D721Med (cell line): ENCODE data around the gene OSTF1.

Experiments used
- DNase-seq: peaks from one replicate; pipeline ENCODE4 v3.0.0; 2011; ENCODE audit warnings: low spot score; ENCODE audit not compliant: insufficient read length
- FAIRE-seq: peaks from 2 replicates; lab custom pipeline; 2011; peaks lifted over from hg19 to GRCh38; lab: Jason Lieb, UNC
- TF ChIP-seq, protein P1 (sequence below): IDR thresholded peaks from 2 replicates; pipeline ENCODE4 v1.5.1; 2012; ENCODE audit warnings: mild to moderate bottlenecking, control low read depth; ENCODE audit not compliant: insufficient read depth; ENCODE audit errors: missing control alignments

Gene OSTF1

DNA sequence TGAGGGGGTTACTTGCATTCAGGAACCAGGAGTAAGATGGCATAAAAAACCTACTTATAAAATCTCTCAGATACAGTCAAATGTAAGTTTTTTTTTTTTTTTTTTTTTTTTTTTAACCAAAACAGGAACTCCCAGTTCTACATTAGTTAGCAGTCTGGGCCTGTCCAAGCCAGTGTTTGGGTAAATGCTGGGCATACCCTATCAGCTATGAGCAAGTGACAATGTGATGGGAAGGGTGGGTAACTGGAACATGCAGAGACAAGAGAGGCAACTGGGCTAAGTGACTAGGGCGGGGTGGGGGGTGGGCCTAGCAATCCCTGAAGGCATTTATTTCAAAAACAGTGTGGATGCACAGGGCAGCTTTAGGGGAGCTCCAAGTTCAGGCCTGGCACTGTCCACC lies 2.7 kb upstream of the OSTF1 start:
- DNase-seq: no peak
- TF ChIP-seq, protein P1, sequence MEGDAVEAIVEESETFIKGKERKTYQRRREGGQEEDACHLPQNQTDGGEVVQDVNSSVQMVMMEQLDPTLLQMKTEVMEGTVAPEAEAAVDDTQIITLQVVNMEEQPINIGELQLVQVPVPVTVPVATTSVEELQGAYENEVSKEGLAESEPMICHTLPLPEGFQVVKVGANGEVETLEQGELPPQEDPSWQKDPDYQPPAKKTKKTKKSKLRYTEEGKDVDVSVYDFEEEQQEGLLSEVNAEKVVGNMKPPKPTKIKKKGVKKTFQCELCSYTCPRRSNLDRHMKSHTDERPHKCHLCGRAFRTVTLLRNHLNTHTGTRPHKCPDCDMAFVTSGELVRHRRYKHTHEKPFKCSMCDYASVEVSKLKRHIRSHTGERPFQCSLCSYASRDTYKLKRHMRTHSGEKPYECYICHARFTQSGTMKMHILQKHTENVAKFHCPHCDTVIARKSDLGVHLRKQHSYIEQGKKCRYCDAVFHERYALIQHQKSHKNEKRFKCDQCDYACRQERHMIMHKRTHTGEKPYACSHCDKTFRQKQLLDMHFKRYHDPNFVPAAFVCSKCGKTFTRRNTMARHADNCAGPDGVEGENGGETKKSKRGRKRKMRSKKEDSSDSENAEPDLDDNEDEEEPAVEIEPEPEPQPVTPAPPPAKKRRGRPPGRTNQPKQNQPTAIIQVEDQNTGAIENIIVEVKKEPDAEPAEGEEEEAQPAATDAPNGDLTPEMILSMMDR: no peak
- FAIRE-seq: no peak

DNA sequence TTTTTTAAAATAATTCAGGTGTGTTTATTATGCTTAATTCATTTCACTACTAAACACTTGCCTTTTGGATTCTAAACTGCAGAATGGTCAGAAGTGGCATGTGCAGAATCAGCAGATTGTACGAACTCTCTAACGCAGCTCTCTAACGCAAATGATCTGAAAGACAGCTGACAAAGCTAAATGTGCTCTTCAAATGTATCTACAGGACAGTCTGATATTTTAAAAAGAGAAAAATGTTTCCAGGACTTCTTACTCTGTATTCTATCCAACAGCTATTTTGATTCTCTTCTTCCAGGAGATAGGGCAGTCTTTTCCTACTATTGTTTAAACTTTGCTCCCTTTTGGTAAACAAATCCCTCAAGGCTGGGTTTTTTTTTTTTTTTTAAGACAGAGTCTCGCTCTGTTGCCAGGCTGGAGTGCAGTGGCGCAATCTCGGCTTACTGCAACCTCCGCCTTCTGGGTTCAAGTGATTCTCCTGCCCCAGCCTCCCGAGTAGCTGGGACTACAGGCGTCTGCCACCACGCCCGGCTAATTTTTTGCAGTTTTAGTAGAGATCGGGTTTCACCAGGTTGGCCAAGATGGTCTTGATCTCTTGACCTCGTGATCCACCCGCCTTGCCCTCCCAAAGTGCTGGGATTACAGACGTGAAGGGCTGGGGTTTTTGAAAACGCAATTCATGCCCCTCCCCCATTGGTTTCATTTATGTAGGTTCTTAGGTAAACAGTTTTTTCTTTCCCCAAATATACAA lies 1.6 kb upstream of the OSTF1 start:
- DNase-seq (no peak), FAIRE-seq (no peak)

DNA sequence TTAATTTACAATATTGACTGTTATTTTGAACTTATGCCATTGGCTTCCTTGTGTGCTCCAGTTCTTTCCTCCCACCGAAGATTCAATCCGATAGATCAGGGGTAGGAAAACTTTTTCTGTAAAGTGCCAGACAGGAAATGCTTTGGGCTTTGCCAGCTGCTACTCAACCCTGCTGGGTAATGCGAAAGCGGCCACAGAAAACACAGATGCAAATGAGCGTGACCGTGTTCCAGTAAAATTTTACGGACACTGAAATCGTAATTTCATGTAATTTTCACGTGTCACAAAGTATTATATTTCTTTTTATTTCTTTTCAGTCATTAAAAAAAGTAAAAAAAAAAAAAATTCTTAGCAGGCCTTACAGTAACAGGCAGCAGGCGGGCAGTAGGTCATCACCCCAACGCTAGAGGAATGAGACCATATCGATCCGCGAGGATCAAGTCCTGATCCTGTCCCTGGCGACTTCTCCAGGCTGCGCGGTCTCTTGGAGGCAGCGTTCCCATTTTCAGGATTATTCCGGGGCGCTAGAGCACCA lies 958 bp upstream of the OSTF1 start:
- FAIRE-seq (no peak), DNase-seq (no peak)
- TF ChIP-seq, protein P1: no peak

More for the DNA sequence above, 1.6 kb upstream of the OSTF1 start:
- TF ChIP-seq, protein P1: no peak

DNA sequence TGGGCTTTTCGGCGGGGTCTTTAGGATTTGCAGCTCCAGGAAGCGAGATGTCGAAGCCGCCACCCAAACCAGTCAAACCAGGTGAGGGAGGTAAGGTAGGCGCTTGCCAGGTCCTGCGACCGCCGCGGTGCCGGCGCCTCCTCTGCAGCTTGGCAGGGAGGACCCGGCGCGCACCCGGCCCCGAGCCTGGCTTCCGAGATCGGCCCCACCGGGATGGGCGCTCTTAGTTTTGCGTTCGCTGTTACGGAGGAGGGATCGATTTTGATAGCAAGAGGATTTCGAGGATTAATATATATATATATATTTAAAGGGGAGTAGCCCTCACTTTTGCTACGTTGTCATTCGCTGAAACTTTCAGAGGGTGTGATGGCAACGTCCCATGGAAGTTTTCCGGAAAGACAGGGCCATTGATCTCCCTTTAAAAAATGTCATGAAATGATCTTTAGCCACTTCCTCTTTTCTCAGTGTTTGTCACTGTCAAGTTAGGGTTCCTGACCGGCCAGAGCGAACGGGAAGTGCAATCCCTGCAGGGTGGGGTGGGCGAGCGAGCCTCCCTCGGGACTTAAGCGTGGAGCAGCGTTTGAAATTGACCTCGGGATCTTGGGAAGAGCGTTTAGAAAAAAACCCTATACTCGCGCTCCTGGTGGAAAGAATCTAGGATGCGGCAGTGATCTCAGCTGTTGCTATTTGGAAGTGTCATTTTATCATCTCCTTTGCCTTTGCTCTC lies 495 bp downstream of the OSTF1 start:
- no peak for DNase-seq
- no peak for FAIRE-seq
- TF ChIP-seq, protein P1: no peak

DNA sequence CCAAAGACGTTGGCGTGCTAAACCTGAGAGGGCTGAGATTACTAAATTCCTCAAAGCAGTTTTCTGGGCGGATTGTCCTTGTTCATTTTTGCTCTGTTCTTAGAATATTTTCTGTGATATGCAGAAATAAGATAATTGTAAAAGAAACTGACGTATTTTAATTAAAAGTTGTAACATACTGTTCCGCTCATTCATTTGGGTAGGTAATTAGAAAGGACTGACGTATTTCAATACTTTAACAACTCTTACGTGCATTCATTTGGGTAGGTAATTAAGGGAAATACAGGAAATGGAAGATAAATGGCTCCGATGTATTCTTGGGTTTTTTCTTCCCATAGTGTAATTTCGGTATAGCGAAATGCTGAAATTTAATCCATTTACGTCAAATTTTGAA lies 1.1 kb downstream of the OSTF1 start:
- TF ChIP-seq, protein P1: no peak
- no peak for FAIRE-seq
- no peak for DNase-seq

DNA sequence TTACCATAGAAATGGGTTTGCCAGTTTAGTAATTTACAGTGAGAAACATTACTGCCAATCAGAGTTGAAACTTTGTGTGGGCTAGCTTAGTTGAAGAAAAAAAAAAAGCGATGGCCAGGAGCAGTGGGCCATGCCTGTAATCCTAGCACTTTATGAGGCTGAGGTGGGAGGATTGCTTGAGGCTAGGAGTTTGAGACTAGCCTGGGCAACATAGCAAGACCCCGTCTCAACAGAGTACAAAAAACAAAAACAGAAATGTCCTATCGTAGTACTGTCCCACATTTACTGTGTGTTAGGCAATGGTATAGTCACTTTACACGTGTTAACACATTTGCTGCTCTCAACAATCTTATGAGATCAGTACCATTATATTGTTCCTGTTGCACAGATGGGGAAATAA lies 2.3 kb downstream of the OSTF1 start:
- DNase-seq (no peak), FAIRE-seq (no peak)
- TF ChIP-seq, protein P1: no peak
